Measurements from ENCODE around the gene OR2A5. TPM values are rescaled to one million over a fixed set of nuclear protein-coding genes. Genes with fewer than 3 reads are reported as not detected.
A peak's percentile ranks its signal among the peaks of the same experiment; 100 is the strongest.

OR2A5 gene
- total and polyA plus RNA-seq, 2 of the 8 experiments (the other 6 are each of a cell fraction or from before 2014, with no cell fraction given): not detected

DNA sequence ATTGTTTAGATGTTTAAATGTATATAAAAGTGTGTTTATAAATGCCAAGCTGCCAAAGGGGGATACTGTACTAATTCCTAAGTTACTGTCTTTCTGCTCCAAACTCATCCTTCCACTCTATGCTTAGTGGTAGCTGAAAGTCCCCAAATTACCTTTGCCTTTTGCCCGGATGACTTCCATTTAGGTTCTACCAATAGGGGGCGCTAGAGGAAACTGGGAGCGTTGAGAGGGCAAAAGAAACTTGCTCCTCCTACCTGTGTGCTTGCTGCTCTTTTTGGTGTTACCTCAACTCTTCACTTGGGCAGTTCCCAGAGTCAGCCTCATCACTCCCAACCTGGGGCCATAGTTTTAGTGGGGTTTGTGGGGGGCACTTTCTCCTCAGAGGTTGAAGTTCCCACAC is 15.0 kb downstream of the OR2A5 start (continued):
- TF ChIP-seq CTBP2 (IDR thresholded peaks at IDR 0.05; ENCODE audit: borderline replicate concordance, insufficient read depth, insufficient read length, low read length) (no peak), HDAC6 (IDR thresholded peaks at IDR 0.05; ENCODE audit: low read depth, low read length) (no peak), CBX5 (IDR thresholded peaks at IDR 0.05; ENCODE audit: low read depth, low read length) (no peak), POLR2AphosphoS5 (IDR thresholded peaks at IDR 0.05; ENCODE audit: low read depth, low read length) (no peak), BRCA1 (IDR thresholded peaks at IDR 0.05; ENCODE audit: low read depth, low read length) (no peak)
- TF ChIP-seq, protein P1, sequence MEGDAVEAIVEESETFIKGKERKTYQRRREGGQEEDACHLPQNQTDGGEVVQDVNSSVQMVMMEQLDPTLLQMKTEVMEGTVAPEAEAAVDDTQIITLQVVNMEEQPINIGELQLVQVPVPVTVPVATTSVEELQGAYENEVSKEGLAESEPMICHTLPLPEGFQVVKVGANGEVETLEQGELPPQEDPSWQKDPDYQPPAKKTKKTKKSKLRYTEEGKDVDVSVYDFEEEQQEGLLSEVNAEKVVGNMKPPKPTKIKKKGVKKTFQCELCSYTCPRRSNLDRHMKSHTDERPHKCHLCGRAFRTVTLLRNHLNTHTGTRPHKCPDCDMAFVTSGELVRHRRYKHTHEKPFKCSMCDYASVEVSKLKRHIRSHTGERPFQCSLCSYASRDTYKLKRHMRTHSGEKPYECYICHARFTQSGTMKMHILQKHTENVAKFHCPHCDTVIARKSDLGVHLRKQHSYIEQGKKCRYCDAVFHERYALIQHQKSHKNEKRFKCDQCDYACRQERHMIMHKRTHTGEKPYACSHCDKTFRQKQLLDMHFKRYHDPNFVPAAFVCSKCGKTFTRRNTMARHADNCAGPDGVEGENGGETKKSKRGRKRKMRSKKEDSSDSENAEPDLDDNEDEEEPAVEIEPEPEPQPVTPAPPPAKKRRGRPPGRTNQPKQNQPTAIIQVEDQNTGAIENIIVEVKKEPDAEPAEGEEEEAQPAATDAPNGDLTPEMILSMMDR (IDR thresholded peaks at IDR 0.05; ENCODE audit: control extremely low read depth in 1 of 3, insufficient read depth in 1 of 3, low read depth in 1 of 3, low read length in 3 of 3): peak; percentile 5 to 74 (median 62)

Measured in H1 (cell line).